ENCODE measurements around the gene LRRC56.

Gene LRRC56

GRCh38 chr11:561148-562003 is 24.0 kb downstream of the LRRC56 start:
- DNase-seq: peak in 3 of 6 experiments; percentile 41 to 59 (median 43)

DNA sequence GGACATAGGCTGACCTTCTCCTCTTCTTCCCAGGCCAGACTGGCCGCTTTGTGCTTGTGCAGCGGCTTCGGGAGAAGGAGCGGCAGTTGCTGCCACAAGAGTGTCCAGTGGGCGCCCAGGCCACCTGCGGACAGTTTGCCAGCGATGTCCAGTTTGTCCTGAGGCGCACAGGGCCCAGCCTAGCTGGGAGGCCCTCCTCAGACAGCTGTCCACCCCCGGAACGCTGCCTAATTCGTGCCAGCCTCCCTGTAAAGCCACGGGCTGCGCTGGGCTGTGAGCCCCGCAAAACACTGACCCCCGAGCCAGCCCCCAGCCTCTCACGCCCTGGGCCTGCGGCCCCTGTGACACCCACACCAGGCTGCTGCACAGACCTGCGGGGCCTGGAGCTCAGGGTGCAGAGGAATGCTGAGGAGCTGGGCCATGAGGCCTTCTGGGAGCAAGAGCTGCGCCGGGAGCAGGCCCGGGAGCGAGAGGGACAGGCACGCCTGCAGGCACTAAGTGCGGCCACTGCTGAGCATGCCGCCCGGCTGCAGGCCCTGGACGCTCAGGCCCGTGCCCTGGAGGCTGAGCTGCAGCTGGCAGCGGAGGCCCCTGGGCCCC is 24.8 kb downstream of the LRRC56 start:
- DNase-seq: no peak

DNA sequence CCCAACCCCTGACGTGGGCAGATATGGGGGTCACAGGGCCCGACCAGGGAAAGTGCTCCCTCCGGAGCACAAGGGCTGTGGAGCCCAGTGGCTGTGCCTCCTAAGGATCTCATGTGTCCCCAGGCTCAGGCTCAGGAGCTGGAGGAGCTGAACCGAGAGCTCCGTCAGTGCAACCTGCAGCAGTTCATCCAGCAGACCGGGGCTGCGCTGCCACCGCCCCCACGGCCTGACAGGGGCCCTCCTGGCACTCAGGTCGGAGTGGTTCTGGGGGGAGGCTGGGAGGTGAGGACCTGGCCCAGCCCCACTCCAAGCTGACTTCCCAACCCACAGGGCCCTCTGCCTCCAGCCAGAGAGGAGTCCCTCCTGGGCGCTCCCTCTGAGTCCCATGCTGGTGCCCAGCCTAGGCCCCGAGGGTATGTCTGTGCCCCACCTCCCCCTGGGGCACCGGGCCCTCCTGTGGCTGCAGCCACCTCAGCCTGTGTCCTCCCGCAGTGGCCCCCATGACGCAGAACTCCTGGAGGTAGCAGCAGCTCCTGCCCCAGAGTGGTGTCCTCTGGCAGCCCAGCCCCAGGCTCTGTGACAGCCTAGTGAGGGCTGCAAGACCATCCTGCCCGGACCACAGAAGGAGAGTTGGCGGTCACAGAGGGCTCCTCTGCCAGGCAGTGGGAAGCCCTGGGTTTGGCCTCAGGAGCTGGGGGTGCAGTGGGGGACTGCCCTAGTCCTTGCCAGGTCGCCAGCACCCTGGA is 25.9 kb downstream of the LRRC56 start:
- DNase-seq: no peak

DNA sequence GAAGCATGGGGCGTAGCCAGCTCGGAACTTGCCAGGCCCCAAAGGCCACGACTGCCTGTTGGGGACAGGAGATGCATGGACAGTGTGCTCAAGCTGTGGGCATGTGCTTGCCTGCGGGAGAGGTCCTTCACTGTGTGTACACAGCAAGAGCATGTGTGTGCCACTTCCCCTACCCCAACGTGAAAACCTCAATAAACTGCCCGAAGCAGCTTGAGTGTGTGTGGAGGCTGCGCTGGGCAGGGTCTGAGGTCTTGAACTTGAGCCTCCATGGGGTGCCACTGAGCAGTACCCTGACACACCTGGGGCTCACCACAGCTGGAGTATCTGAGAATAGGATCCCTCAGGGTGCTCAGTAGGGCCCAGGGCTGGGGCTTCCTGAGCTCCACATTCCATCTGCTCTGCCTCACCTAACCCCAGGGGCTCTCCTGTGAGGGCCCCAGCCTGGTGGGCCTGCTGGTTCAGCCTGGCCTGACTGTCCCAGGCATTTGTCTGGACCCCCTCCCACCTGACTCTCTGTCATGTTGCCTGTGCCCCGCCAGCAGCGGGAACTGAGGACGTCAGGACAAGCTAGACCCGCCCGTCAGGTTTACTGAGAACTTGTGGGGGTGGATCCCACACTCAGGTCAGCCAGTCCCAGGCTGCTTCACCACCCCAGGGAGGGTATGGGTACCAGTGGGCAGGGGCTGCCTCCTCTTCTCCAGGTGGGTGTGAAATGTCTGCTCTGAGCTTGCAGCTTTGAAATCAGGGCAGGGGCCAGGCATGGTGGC is 26.7 kb downstream of the LRRC56 start:
- DNase-seq: no peak

- no peak for DNase-seq
These were observed 28.7 kb downstream of the LRRC56 start for GRCh38 chr11:565921-566509.

GRCh38 chr11:567011-567628 is 29.8 kb downstream of the LRRC56 start:
- no peak for DNase-seq

- DNase-seq: peak in 4 of 6 experiments; percentile 22 to 38 (median 36)
These were observed 30.4 kb downstream of the LRRC56 start for GRCh38 chr11:567629-568292.

DNA sequence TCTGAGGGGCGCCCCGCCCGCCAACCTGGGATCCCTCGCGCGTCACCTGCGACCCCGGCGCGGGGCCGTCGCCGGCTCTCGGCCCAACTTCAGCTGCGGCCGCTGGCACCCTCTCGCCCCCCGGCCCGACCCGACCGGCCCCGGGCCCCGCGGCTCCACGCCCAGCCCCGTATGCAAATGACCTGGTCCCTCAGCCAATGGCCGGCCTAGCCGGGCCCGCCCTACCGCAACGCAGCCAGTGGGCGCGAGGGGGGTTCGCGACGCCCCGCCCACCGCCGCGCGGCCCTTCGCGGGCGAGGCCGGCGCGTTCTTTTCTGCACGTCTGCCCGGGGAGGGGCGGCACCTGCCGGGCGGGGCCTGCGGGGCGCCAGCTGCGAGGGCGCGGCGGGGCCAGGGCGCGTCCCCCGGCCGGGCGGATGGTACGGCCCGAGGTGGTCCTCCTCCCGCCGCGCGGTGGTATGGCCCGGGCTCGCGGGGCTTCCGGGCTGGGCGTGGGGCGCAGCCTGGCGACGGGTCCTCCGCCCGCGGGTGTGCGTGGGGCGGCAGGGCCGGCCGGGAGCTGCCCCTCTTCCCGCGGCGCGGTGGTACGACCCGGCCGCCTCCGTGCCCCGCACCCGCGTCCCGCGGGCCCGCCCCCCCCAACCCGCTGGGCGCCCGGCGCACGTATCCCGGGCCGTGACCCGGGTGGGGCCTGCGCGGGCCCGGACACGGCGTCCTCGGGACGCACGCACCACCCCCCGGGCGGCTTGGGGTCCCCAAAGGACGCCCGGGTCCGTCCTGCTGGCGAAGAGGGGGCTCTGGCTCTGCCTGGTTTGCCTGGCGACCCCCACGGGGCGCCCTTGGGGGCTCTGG is 31.2 kb downstream of the LRRC56 start:
- DNase-seq: peak; percentile 86 to 94 (median 92)

DNA sequence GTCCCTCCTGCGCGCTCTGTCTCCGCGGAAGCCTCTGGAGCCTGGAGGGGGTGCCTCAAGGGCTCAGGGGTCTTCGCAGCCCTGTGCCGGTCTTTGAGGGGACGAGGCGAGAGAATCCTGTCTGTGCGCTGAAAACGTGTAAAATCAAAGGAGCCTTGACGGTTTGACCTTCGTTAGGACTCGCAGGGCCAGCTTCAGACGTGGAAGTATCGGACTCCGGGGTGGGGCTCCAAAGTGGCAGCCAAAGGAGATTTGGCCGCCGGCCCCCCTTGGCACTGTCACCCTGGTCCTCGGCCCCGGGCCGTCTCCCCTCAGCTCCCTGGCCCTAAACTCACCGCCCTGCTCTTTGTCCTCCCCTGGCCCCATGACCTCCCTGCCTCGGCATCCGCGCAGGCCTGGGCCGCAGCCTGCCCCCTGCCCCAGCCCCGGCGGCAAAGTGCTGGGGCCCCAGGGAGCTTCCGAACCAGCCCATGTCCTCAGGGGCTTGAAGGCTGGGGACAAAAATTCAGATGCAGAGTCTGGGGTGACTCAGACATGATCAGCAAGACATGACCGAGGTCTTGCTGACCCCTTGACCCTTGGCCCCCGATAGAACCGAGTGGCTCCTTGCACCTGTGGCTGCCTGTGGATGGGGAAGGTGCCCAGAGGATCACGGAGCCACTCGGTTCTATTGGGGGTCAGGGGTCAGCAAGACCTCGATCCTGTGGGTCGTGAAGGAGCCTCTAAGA is 32.0 kb downstream of the LRRC56 start:
- DNase-seq: no peak

GRCh38 chr11:571802-572185 is 34.5 kb downstream of the LRRC56 start:
- no peak for DNase-seq

DNA sequence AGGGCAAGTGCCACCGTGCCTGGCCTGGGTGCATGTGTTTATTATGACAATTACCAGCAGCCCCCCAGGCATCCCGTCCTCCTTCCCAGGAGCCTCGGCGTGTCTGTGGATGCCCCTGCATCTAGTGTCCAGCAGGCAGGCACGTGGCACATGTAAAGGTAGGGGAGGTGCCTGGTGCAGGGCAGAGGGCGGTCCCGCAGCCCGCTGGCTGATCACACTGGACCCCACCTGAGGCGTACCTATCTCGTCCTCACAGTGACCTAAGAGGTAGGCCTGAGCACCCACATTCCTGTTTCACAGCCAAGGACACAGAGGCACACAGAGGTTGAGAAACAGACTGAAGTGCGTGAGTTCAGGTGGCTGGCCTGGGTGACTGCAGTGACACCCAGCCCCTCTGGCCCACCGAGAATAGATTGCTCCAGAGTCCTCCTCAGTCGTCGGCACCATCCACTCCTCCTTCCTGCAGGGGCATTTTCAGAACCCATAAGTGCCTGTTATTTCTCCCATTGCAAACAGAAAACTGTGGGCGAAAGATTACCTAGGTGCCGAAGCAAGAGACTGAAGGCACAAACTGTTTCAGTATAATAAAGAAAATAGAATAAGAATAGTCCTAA is 35.9 kb downstream of the LRRC56 start:
- no peak for DNase-seq

GRCh38 chr11:574031-574570 is 36.8 kb downstream of the LRRC56 start:
- DNase-seq: peak in 2 of 6 experiments; percentile 17 to 34

DNA sequence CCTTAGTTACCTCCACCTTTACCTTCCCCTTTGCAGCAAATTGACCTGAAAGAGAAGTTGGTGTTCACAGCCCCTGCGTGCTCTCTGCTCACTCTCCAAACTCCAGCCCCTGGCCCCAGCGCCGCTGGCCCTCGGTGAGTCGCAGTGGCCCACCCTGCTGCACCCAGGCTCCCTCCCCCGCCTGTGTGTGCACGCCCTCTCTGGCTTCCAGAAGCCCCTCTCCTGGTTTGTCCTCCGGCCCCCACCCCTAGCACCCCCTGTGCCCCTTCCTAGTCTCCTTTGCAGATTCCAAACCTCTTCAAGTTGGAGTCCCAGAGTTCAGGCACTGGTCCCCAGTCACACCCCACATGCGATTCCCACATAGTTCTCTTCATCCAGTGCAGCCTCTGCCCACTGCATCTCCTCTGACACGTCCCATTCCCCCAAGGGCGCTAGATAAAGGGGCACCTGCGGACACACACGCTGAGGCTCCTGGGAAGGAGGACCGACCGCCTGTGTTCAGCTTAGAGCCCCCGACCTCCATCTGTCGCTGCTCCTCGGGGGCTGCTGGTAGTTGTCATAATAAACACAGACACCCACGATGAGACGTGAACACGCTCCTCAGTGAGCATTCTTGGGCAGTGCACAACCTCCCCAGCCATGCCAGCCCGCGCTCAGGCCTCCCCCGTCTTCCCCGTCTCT is 37.4 kb downstream of the LRRC56 start:
- DNase-seq: no peak

DNA sequence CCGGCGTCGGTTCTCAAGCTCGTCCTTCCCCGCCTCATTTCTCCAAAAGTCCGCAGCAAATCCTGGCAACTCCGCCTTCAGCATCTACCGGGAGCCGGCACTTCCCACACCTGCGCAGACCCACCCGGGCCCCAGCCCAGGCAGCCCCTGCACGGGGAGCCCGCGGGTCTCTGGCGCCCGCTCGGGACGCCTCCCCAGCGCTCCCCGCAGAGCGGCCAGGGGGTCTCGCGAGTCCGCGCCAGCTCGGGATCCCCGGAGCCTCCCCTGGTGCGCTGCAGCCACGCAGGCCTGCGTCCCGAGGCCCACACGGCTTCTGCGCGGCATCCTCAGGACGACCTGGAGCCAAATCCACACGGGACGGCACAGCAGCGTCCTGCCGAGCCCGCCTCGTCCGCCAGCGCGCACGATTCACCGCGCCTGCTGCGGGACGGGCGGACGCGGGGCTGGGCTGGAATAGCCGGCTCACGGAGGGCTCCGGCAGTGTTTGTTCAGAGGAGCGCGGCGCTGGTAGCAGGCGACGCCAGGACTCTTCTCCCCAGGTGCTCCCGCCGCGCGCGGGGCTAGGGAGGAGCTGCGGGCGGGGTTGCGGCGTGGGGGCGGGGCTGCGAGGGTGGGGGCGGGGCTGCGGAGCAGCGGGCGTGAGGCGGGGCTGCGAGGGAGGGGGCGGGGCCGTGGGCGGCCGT is 38.1 kb downstream of the LRRC56 start:
- DNase-seq: peak in 3 of 6 experiments; percentile 69 to 90 (median 89)

- peak; percentile 92 to 97 (median 94) for DNase-seq
These were observed 38.9 kb downstream of the LRRC56 start, which contains the start of gene PHRF1 for GRCh38 chr11:575996-576768. PHRF1 (plus strand) TSS chr11:576470; CDS start chr11:581513, 5,043 bp downstream.

DNA sequence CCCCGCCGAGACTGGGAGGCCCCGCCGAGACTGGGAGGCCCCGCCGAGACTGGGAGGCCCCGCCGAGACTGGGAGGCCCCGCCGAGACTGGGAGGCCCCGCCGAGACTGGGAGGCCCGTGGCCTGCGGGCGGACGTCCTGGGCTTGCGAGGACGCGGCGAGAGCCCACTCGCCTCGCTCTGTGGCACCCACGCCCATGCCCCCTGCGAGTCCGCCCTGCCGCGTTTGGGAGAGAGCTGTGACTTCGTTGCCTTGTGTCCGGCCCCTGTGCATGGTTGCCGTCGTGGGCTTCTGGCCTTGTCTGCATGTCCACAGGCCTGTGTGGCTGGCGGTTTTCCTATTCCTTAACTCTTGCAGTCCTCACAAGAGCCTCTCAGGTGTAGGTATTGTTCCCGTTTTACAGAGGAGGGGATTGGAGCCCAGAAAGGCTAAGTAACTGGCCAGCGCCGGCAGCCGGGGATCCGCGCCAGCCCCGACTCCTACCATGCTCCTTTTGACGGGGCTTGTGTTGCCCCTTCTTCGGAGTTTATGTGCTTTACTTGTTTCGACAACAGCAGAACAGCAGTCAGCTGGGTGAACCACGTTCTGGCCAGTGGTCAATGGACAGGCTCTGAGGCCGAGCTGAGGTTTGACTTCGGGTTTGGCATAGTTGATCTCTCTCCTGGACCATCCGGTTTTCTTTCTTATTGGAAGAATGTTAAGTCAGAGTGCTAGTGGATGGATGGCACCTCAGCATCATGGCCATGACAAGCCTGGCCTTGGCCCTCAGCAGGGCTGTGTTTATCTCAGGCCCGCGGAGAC is 39.7 kb downstream of the LRRC56 start:
- no peak for DNase-seq
